Measurements from ENCODE around the gene RNF8. TPM values are rescaled to one million over a fixed set of nuclear protein-coding genes. Genes with fewer than 3 reads are reported as not detected.

The RNF8 gene
- polyA plus RNA-seq, 1 experiment: 13.3 TPM

DNA sequence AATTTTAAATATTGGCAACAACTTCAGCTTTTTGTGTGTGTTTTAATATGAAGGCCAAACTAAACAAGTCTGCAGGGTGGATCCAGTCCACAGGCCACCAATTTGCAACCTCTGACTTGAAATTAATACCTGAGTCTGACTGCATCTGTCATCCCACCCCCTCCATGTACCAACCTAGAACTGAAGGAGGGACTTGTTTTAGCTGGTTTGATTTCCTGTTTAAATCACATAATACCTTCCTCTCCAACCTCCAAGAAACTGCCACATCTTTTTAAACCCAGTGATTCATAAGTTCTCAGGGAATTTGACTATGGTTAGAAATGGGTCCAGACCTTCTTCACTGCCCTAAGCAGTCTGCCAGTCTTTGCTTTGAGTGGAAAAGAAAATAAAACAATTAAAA lies 21.6 kb downstream of the RNF8 start:
- ChIA-PET CTCF (no interaction called here), POLR2A (no interaction called here)
- DNase-seq (ENCODE audit: low read depth): no peak
- peaks cover 5% of the 10 kb centered on the region for H3K36me3 ChIP-seq (ENCODE audit: control insufficient read depth, insufficient read depth, low read length)
- TF ChIP-seq, protein P1, sequence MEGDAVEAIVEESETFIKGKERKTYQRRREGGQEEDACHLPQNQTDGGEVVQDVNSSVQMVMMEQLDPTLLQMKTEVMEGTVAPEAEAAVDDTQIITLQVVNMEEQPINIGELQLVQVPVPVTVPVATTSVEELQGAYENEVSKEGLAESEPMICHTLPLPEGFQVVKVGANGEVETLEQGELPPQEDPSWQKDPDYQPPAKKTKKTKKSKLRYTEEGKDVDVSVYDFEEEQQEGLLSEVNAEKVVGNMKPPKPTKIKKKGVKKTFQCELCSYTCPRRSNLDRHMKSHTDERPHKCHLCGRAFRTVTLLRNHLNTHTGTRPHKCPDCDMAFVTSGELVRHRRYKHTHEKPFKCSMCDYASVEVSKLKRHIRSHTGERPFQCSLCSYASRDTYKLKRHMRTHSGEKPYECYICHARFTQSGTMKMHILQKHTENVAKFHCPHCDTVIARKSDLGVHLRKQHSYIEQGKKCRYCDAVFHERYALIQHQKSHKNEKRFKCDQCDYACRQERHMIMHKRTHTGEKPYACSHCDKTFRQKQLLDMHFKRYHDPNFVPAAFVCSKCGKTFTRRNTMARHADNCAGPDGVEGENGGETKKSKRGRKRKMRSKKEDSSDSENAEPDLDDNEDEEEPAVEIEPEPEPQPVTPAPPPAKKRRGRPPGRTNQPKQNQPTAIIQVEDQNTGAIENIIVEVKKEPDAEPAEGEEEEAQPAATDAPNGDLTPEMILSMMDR (IDR thresholded peaks at IDR 0.05; ENCODE audit: insufficient read depth, low read depth, low read length): no peak
- no peaks in the 10 kb centered on the region for H3K27me3 ChIP-seq (ENCODE audit: control insufficient read depth, insufficient read depth, low read length)
- H3K4me3 ChIP-seq (ENCODE audit: low read depth, low read length): no peak overlapping the region

DNA sequence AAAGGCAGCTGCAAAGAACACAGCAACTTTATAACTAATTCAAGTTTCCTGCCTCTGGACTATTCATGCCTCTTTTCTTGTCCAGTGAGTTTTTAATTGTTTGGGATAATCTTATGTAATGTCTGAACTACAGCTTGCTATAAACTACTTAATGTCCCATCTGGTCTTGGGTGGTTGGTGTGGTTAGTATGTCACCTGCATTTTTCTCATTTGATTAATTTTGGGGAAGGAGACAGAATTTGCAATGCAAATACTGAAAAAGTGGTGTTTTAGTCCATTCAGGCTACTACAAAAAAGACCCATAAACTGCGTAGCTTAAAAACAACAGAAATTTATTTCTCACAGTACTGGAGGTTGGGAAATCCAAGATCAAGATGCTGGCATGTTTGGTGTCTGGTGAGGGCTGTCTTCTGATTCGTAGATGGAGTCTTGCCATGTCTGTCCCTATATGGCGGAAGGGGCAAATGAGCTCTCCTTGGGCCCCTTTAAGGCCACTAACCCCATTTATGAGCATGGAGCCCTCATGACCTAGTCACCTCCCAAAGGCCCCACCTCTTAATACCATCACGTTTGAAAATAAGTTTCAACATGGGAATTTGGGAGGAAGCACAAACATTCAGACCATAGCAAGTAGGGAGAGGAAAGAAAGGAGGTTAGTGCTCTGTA lies 22.4 kb downstream of the RNF8 start:
- ChIA-PET CTCF (interaction anchor here (2.4 kb wide), 1 partner anchor 10 kb away, joined by 4 read pairs; no protein-coding TSS in a partner anchor), POLR2A (no interaction called here)
- no peaks in the 10 kb centered on the region for H3K27me3 ChIP-seq (ENCODE audit: control insufficient read depth, insufficient read depth, low read length)
- no peak overlapping the region for H3K4me3 ChIP-seq (ENCODE audit: low read depth, low read length)
- TF ChIP-seq, protein P1 (IDR thresholded peaks at IDR 0.05; ENCODE audit: insufficient read depth, low read depth, low read length): no peak
- H3K36me3 ChIP-seq (ENCODE audit: control insufficient read depth, insufficient read depth, low read length): peaks cover 6% of the 10 kb centered on the region
- no peak for DNase-seq (ENCODE audit: low read depth)

DNA sequence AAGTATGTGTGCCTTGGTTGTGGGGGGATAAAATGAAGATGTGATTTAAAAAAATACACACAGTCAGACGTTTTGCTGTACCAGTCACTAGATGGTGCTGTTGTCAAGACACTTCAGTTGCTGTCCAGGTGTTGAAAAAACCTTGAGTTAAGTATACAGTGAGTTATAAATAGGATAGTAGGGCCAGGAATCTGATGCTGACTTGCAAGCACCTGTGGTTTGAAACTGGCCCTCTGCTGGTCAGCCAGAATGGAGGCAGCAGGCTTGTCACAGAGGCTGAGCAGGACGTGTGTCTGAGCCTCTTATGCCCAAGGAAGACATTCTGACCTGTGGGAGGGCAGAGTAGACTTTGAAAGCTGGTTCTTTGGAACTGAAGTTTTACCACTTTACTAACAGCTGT lies 27.8 kb downstream of the RNF8 start:
- TF ChIP-seq, protein P1 (IDR thresholded peaks at IDR 0.05; ENCODE audit: insufficient read depth, low read depth, low read length): peak; percentile 53
- ChIA-PET CTCF (interaction anchor here (0.8 to 2.0 kb wide), 2 partner anchors 9 to 311 kb away, joined by 3 to 12 read pairs; no protein-coding TSS in a partner anchor), POLR2A (no interaction called here)
- Histone ChIP-seq H3K27me3 (ENCODE audit: control insufficient read depth, insufficient read depth, low read length) (no peaks in the 10 kb centered on the region), H3K36me3 (ENCODE audit: control insufficient read depth, insufficient read depth, low read length) (peaks cover 8% of the 10 kb centered on the region), H3K4me3 (ENCODE audit: low read depth, low read length) (no peak overlapping the region)
- DNase-seq (ENCODE audit: low read depth): peak; percentile 4

DNA sequence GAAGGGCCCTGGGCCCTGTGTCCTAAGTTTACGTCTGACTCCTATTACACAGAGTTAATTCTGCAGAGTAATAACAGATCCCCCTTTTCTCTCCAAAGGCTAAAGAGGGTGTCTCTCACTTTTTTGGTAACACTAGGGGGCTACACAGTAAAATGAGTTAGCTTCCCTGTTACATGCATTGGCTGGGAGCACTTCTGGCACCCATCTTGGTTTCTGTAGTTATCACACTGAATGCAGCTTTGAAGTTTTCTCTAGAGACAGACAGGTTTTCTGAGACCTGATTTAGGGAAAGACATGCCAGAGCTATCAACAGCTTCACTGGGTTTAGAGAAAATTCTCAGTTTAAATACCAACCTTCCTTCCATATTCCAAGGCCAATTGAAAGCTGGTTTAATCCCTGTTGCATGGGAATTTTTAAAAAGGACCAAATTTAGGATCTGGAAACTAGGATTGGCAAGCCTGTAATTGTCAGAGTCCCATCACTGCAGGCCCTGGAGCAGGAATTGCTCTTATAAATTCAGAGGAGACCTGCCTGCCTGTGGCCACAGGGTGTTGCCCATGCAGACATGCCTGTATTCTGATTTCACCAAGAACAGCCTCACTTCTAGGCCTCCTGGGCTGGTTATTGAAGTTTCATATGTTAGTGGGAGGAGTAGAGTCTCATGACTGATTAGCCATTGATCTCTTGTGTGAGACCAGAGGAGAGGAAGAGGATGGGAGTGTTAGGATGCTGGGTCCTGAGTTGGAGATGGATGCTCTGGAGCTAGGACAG lies 29.4 kb downstream of the RNF8 start:
- H3K27me3 ChIP-seq (ENCODE audit: control insufficient read depth, insufficient read depth, low read length): no peaks in the 10 kb centered on the region
- POLR2A ChIA-PET: no interaction called here
- no peak overlapping the region for H3K4me3 ChIP-seq (ENCODE audit: low read depth, low read length)
- CTCF ChIA-PET: interaction anchor here (1.4 to 2.0 kb wide), 3 partner anchors 13 to 309 kb away, joined by 3 to 12 read pairs (median 4); no protein-coding TSS in a partner anchor
- no peak for DNase-seq (ENCODE audit: low read depth)
- TF ChIP-seq, protein P1 (IDR thresholded peaks at IDR 0.05; ENCODE audit: insufficient read depth, low read depth, low read length): no peak
- peaks cover 5% of the 10 kb centered on the region for H3K36me3 ChIP-seq (ENCODE audit: control insufficient read depth, insufficient read depth, low read length)

DNA sequence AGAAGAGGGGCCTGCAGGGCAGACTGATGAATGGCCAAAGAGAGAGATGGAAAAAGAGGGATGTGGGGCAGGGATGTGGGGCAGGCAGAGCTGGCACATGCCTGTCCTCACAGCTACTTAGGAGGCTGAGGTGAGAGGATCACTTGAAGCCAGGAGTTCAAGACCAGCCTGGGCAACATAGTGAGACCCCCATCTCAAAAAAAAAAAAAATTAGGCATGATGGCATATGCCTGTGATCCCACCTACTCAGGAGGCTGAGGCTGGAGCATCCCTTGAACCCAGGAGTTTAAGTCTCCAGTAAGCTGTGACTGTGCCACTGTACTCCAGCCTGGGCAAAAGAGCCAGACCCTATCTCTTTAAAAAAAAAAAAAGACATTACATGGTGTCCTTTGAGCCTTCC lies 34.8 kb downstream of the RNF8 start:
- no peak for DNase-seq (ENCODE audit: low read depth)
- Histone ChIP-seq H3K36me3 (ENCODE audit: control insufficient read depth, insufficient read depth, low read length) (peaks cover 8% of the 10 kb centered on the region), H3K4me3 (ENCODE audit: low read depth, low read length) (no peak overlapping the region), H3K27me3 (ENCODE audit: control insufficient read depth, insufficient read depth, low read length) (no peaks in the 10 kb centered on the region)
- POLR2A ChIA-PET: no interaction called here
- TF ChIP-seq, protein P1 (IDR thresholded peaks at IDR 0.05; ENCODE audit: insufficient read depth, low read depth, low read length): no peak
- CTCF ChIA-PET: no interaction called here
